Vagina (tissue), 2 donors: ENCODE measurements around the gene COG3. TPM values are rescaled to one million over a fixed set of nuclear protein-coding genes. Genes with fewer than 3 reads are reported as not detected.

Experiments
- DNase-seq, 2 donors: peaks; one replicate each; pipeline ENCODE4 v3.0.0-alpha.2; 2017; ENCODE audit errors: extremely low spot score in 2 of 2
- H3K27ac ChIP-seq: fragments of 200-600 bp; sonication (generic); one replicate; pipeline ENCODE4 v1.5.1; 2019
- H3K27me3 ChIP-seq: fragments of 200-600 bp; sonication (generic); one replicate; pipeline ENCODE4 v1.5.1; 2019
- H3K36me3 ChIP-seq, 2 donors: fragments of 200-600 bp; sonication (generic); one replicate each; pipeline ENCODE4 v1.5.1; 2017 to 2019
- H3K4me1 ChIP-seq: fragments of 200-600 bp; sonication (generic); one replicate; pipeline ENCODE4 v1.5.1; 2019
- H3K4me3 ChIP-seq, 2 donors: fragments of 200-600 bp; sonication (generic); 1 replicate in 1 of 2; 2 replicates in 1 of 2; pipeline ENCODE4 v1.5.1; 2016 to 2019
- H3K9me3 ChIP-seq: fragments of 200-600 bp; sonication (generic); one replicate; pipeline ENCODE4 v1.5.1; 2019
- CTCF ChIP-seq, 3 experiments: fragments of 450-650 bp in 2 of 3; fragments of 200-600 bp in 1 of 3; sonication (generic) in 1 of 3; IDR thresholded peaks; one replicate each; pipeline ENCODE4 v1.5.1; 2017 to 2019; ENCODE audit warnings: antibody characterized with exemption in 3 of 3, mild to moderate bottlenecking in 2 of 3, moderate library complexity in 2 of 3
- POLR2A ChIP-seq, 2 donors: fragments of 450-650 bp; IDR thresholded peaks; one replicate each; pipeline ENCODE4 v1.6.1; 2017; ENCODE audit warnings: antibody characterized with exemption in 2 of 2, mild to moderate bottlenecking in 2 of 2, moderate library complexity in 2 of 2
- POLR2AphosphoS5 ChIP-seq, 2 donors: sonication (generic); formaldehyde crosslinking; IDR thresholded peaks; one replicate each; pipeline ENCODE4 v1.9.0; 2017; ENCODE audit warnings: antibody characterized with exemption in 2 of 2, mild to moderate bottlenecking in 2 of 2, low read depth in 1 of 2; ENCODE audit not compliant: insufficient read depth in 1 of 2
- intact Hi-C: fragments of 100-400 bp; cut with DNase I; formaldehyde crosslinking; loops from one replicate; pipeline ENCODE4 v1.15.1; 2023
- total RNA-seq: library from RNA; depleted of rRNA; stranded (reverse); fragments of >200 nt; gene quantifications from one replicate; pipeline ENCODE4 v1.2.3, GENCODE V29; 2016

The COG3 gene
- total RNA-seq, 1 donor from 2014 or later = 25.3 TPM

GRCh38 chr13:45540864-45541263 is 76.1 kb downstream of the COG3 start:
- no peaks in the 10 kb centered on the region for H3K4me1 ChIP-seq
- no peak overlapping the region for H3K27ac ChIP-seq
- H3K9me3 ChIP-seq = no peaks in the 10 kb centered on the region
- intact Hi-C loops = no loop called here
- H3K27me3 ChIP-seq = no peaks in the 10 kb centered on the region
- no peak overlapping the region for H3K4me3 ChIP-seq
- DNase-seq = no peak
- TF ChIP-seq CTCF (IDR thresholded peaks at IDR 0.05) = no peak
- no peak for TF ChIP-seq POLR2AphosphoS5 (IDR thresholded peaks at IDR 0.05; ENCODE audit: insufficient read depth in 1 of 2, low read depth in 1 of 2)
- TF ChIP-seq POLR2A (IDR thresholded peaks at IDR 0.05) = no peak
- H3K36me3 ChIP-seq = peaks cover 0 to under 1% of the 10 kb centered on the region in 2 donors

GRCh38 chr13:45541806-45542205 is 77.1 kb downstream of the COG3 start:
- no peaks in the 10 kb centered on the region for H3K36me3 ChIP-seq
- no peak overlapping the region for H3K27ac ChIP-seq
- no peaks in the 10 kb centered on the region for H3K9me3 ChIP-seq
- no peaks in the 10 kb centered on the region for H3K4me1 ChIP-seq
- intact Hi-C loops = no loop called here
- H3K4me3 ChIP-seq = no peak overlapping the region
- no peak for DNase-seq
- TF ChIP-seq POLR2A (IDR thresholded peaks at IDR 0.05) = no peak
- TF ChIP-seq CTCF (IDR thresholded peaks at IDR 0.05) = no peak
- no peak for TF ChIP-seq POLR2AphosphoS5 (IDR thresholded peaks at IDR 0.05; ENCODE audit: insufficient read depth in 1 of 2, low read depth in 1 of 2)
- H3K27me3 ChIP-seq = no peaks in the 10 kb centered on the region

GRCh38 chr13:45542391-45542790 is 77.7 kb downstream of the COG3 start:
- no peak for DNase-seq

GRCh38 chr13:45542878-45543277 is 78.1 kb downstream of the COG3 start:
- no peak for DNase-seq

More at GRCh38 chr13:45542391-45542790, 77.7 kb downstream of the COG3 start:
- Histone ChIP-seq H3K36me3 (no peaks in the 10 kb centered on the region), H3K9me3 (no peaks in the 10 kb centered on the region), H3K27me3 (no peaks in the 10 kb centered on the region), H3K4me3 (no peak overlapping the region), H3K4me1 (no peaks in the 10 kb centered on the region), H3K27ac (no peak overlapping the region)
- TF ChIP-seq POLR2A (IDR thresholded peaks at IDR 0.05) (no peak), POLR2AphosphoS5 (IDR thresholded peaks at IDR 0.05; ENCODE audit: insufficient read depth in 1 of 2, low read depth in 1 of 2) (no peak)
- intact Hi-C loops = no loop called here

GRCh38 chr13:45544520-45544919 is 79.8 kb downstream of the COG3 start:
- Histone ChIP-seq H3K4me1 (no peaks in the 10 kb centered on the region), H3K4me3 (no peak overlapping the region), H3K9me3 (no peaks in the 10 kb centered on the region), H3K27ac (no peak overlapping the region), H3K36me3 (no peaks in the 10 kb centered on the region), H3K27me3 (no peaks in the 10 kb centered on the region)
- TF ChIP-seq CTCF (IDR thresholded peaks at IDR 0.05) (no peak), POLR2AphosphoS5 (IDR thresholded peaks at IDR 0.05; ENCODE audit: insufficient read depth in 1 of 2, low read depth in 1 of 2) (no peak), POLR2A (IDR thresholded peaks at IDR 0.05) (no peak)
- no peak for DNase-seq
- intact Hi-C loops = no loop called here

More at GRCh38 chr13:45542878-45543277, 78.1 kb downstream of the COG3 start:
- H3K36me3 ChIP-seq = no peaks in the 10 kb centered on the region
- intact Hi-C loops = no loop called here
- H3K4me3 ChIP-seq = no peak overlapping the region
- H3K27ac ChIP-seq = no peak overlapping the region
- no peaks in the 10 kb centered on the region for H3K9me3 ChIP-seq
- no peaks in the 10 kb centered on the region for H3K4me1 ChIP-seq
- TF ChIP-seq POLR2A (IDR thresholded peaks at IDR 0.05) (no peak), CTCF (IDR thresholded peaks at IDR 0.05) (no peak)
- H3K27me3 ChIP-seq = no peaks in the 10 kb centered on the region
